HG03196 (cell line): Measurements from ENCODE around the gene MITF.

ENCODE experiments used
- ATAC-seq: cut with Tn5 transposase; IDR thresholded peaks from one replicate; pipeline ENCODE4 v1.9.1; 2021; ENCODE audit not compliant: unreplicated experiment

Gene MITF

GRCh38 chr3:69753179-69753775 lies 14.0 kb downstream of the MITF start:
- ATAC-seq, result no peak

- ATAC-seq, result no peak
These were observed 16.5 kb downstream of the MITF start for GRCh38 chr3:69755795-69756194.

- ATAC-seq, result peak; percentile 60
These were observed 22.9 kb downstream of the MITF start for GRCh38 chr3:69761896-69762767.

DNA sequence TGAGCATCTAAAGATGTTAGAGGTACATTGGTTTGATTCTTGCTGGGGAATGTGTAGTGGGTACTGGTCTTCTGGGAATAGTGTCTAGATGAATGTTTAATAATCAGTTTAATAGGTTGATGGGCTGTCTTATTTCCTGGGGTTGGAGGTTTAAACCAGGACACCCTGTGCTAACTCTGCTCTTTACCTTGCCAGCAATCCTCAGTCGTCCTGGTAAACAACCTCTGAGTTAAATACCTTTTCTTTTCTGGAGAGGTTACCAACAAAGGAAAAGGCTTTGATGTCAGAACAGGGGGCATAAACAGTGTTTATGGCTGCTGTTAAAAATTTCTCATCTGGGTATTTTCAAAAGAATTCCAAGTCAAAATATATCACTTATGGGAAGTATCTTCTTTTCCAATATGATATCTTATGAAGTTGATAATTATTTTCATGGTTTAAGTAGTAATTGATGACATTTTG lies 23.5 kb downstream of the MITF start:
- ATAC-seq, result peak; percentile 10

GRCh38 chr3:69763458-69763857 lies 24.2 kb downstream of the MITF start:
- ATAC-seq, result no peak

DNA sequence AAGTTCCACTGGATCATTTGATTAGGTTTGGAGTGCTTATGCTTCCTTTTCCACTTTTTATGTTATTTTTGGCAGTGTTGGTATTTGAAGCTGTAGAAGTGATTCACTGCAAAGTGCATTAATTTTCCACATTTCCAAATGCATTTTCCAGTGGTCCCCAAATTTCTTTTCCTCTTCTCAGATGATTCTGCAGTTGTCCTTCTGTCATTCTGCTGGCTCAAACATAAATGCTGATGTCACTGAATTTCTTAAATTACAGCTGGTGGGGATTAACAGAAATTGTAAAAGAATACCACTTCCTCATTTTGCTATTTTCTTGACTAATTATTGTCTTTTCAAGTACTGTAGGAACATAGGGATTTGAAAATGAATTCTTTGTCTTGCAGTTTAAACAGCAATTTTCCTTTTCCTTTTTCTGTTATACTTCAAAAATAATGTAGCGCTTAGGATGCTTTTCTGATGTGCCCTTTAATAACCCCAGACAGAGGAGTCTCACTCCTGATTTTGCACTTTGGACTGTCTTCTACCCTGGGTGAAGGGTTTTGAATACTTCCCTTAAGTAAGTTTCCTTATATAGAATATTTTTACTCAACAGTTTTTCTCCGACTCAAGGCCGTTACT lies 25.0 kb downstream of the MITF start:
- no peak for ATAC-seq

DNA sequence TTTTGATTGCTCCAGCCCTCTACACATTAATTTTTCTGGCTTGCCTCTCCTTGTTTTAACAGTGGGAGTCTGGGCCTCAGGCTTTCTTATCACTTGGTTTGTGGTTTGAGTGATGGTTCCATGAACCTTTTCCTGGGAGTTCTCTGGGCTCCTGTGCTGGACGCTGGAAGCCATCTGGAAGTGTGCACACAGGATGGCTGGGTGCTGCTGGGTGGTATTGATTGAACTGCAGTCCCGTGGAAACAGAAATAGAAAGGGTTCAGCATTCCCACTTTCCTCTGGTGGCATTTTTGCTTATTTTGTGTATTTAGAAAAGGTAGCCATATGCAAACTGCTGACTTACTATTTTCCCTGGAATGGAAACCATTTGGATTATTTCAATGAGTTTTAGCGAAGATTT lies 25.6 kb downstream of the MITF start:
- no peak for ATAC-seq

DNA sequence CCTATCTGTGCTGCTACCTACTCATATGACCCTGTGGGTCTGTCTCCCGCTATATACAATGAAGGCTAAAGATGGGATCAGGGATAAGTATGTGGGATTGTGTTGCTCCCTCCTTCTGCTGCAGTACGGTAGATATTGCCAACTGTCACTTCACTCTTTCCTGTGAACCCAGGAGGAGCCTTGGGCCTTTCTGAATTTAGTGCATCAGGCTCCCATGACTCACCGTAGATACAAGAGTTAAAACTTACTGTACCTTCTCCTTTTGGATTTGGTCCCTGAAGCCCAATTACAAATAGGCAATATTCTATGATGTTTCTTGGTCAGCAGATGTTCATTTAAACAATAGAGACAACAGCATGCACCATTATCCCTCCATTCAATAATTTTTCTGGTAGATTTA lies 27.4 kb downstream of the MITF start:
- no peak for ATAC-seq

DNA sequence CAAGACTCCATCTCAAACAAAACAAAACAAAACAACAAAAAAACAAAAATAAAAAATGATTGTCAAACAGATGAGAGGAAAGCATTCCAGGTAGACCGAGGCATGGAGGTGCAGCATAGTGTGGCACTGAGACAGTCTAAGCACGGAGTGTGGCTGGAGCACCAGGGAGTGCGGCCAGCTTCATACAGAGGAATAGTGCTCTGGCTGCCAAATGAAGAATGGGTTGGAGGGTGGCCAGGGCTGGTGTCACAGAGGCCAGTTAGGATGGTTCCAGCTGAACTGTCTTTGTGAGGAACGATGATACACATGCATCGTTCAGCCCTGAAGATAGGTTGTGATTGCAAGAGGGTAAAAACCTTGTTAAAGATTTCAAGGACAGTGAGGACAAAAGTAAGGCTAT lies 28.3 kb downstream of the MITF start:
- ATAC-seq, result no peak

- no peak for ATAC-seq
These were observed 29.2 kb downstream of the MITF start for GRCh38 chr3:69768438-69768837.

- no peak for ATAC-seq
These were observed 31.0 kb downstream of the MITF start for GRCh38 chr3:69770219-69770618.

- ATAC-seq, result no peak
These were observed 31.8 kb downstream of the MITF start for GRCh38 chr3:69770976-69771634.

- no peak for ATAC-seq
These were observed 33.0 kb downstream of the MITF start for GRCh38 chr3:69772152-69772867.

DNA sequence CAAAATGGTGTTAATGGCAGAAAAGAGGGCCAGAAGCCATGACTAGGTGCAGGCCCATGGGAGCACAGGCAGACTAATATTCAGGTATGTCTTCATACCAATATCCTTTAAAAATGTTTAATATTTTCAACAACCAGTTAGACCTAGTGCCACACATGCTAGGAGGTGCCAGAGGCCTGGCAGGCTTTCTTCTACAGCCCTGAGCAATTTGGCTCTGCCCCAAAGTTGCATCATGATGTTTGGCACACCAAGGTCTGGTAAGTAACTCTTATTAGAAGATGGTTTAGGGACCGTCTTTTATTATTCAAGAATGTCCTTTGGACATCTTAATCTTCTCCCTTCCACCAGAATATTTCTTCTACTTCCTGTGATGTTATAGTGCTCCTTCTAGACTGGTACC lies 34.8 kb downstream of the MITF start:
- ATAC-seq, result no peak

- ATAC-seq, result no peak
These were observed 36.5 kb downstream of the MITF start for GRCh38 chr3:69775751-69776150.

DNA sequence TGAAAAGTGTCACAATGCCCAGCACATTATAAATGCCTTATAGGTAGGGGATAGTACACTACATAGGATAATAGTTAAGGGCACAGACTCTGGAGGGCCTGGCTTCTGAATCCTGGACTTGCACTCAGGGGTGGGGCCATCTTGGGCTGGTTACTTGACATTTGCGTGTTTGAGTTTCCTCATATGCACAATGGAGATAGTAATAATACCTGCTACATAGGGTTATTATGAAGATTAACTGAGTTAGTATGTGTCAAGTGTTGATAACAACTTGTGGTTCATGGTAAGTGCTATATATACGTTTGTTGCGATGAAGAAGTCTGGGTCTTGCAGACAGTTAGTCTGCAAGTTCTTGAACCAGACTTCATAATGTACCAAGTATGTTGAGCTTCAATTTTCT lies 37.0 kb downstream of the MITF start:
- no peak for ATAC-seq

- no peak for ATAC-seq
These were observed 37.8 kb downstream of the MITF start for GRCh38 chr3:69776920-69777581.

DNA sequence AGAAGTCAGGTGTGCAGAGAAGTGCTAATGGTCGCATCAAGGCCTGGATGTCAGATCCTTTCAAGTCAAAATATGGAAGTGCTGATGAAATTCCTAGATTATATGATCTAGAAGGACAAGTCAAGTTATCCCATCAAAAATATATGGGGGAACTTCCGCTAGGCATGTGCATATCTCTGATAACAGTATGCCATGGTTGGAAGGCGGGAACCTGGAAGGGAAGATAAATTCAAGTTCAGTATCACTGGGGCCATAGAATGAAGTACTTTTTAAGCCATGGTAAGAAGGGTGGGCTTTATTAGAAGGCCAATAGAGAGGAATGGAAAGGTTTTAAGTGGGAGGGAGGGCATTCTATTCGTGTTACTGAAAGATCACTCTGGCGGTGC lies 38.3 kb downstream of the MITF start:
- no peak for ATAC-seq

GRCh38 chr3:69781593-69781992 lies 42.3 kb downstream of the MITF start:
- ATAC-seq, result no peak

GRCh38 chr3:69784954-69785514 lies 45.8 kb downstream of the MITF start:
- ATAC-seq, result no peak
